ENCODE results near the gene ZNF695.
"Not testable (repeated sequence)": the region's sequence is repeated elsewhere in the genome, so short reads cannot be mapped to it uniquely, and the experiment has no call there.

The ZNF695 gene

GRCh38 chr1:247007511-247008405 is at the start of gene ZNF695:
ZNF695 (minus strand) TSS chr1:247008057; CDS start chr1:247007908, 149 bp downstream.
- peaks cover 9% of the 10 kb centered on the region for H3K36me3 Mint-ChIP-seq
- DNase-seq (ENCODE audit: low spot score in 2 of 2), result peak; percentile 50 to 54
- H3K9me3 Mint-ChIP-seq, result peaks cover 16% of the 10 kb centered on the region
- H3K4me3 Mint-ChIP-seq, result peak within 1 kb of the TSS; percentile 91
- H3K4me1 Mint-ChIP-seq, result peaks cover 5% of the 10 kb centered on the region
- peaks cover 17% of the 10 kb centered on the region for H3K27me3 Mint-ChIP-seq
- peak; percentile 98 for ATAC-seq (ENCODE audit: low read depth)
- H3K27ac Mint-ChIP-seq, result no peak within 1 kb of the TSS

- H3K9me3 Mint-ChIP-seq, result peaks cover 29% of the 10 kb centered on the region
- H3K4me3 Mint-ChIP-seq, result no peak overlapping the region
- H3K27me3 Mint-ChIP-seq, result no peaks in the 10 kb centered on the region
- ATAC-seq (ENCODE audit: low read depth) (no peak), DNase-seq (ENCODE audit: low spot score in 2 of 2) (no peak)
- H3K27ac Mint-ChIP-seq, result no peak overlapping the region
- H3K4me1 Mint-ChIP-seq, result peaks cover 5% of the 10 kb centered on the region
- peaks cover 40% of the 10 kb centered on the region for H3K36me3 Mint-ChIP-seq
Observed at GRCh38 chr1:247056071-247056470, 48.2 kb upstream of the ZNF695 start.

- ATAC-seq (ENCODE audit: low read depth) (no peak), DNase-seq (ENCODE audit: low spot score in 2 of 2) (no peak)
- Mint-ChIP-seq H3K27ac (no peak overlapping the region), H3K4me3 (no peak overlapping the region), H3K36me3 (peaks cover 40% of the 10 kb centered on the region), H3K4me1 (peaks cover 5% of the 10 kb centered on the region), H3K9me3 (peaks cover 31% of the 10 kb centered on the region), H3K27me3 (no peaks in the 10 kb centered on the region)
Observed at GRCh38 chr1:247054992-247055415, 47.1 kb upstream of the ZNF695 start.

- Mint-ChIP-seq H3K27ac (no peak overlapping the region), H3K4me1 (peaks cover 3% of the 10 kb centered on the region), H3K36me3 (peaks cover 48% of the 10 kb centered on the region), H3K9me3 (peaks cover 30% of the 10 kb centered on the region), H3K27me3 (no peaks in the 10 kb centered on the region), H3K4me3 (no peak overlapping the region)
- DNase-seq (ENCODE audit: low spot score in 2 of 2) (no peak), ATAC-seq (ENCODE audit: low read depth) (no peak)
Observed at GRCh38 chr1:247047702-247048101, 39.8 kb upstream of the ZNF695 start.

- Mint-ChIP-seq H3K9me3 (peaks cover 33% of the 10 kb centered on the region), H3K27ac (no peak overlapping the region), H3K4me3 (no peak overlapping the region), H3K27me3 (no peaks in the 10 kb centered on the region), H3K36me3 (peaks cover 49% of the 10 kb centered on the region), H3K4me1 (peaks cover 3% of the 10 kb centered on the region)
- ATAC-seq (ENCODE audit: low read depth), result no peak
- no peak for DNase-seq (ENCODE audit: low spot score in 2 of 2)
Observed at GRCh38 chr1:247047260-247047659, 39.4 kb upstream of the ZNF695 start.

- H3K27ac Mint-ChIP-seq, result no peak overlapping the region
- no peak for DNase-seq (ENCODE audit: low spot score in 2 of 2)
- no peaks in the 10 kb centered on the region for H3K27me3 Mint-ChIP-seq
- no peak overlapping the region for H3K4me3 Mint-ChIP-seq
- ATAC-seq (ENCODE audit: low read depth), result no peak
- H3K4me1 Mint-ChIP-seq, result no peaks in the 10 kb centered on the region
- H3K9me3 Mint-ChIP-seq, result peaks cover 26% of the 10 kb centered on the region
- H3K36me3 Mint-ChIP-seq, result peaks cover 60% of the 10 kb centered on the region
Observed at GRCh38 chr1:247043406-247043805, 35.5 kb upstream of the ZNF695 start.

GRCh38 chr1:247037511-247038320 is 29.9 kb upstream of the ZNF695 start:
- ATAC-seq (ENCODE audit: low read depth) (no peak), DNase-seq (ENCODE audit: low spot score in 2 of 2) (no peak)
- H3K27ac Mint-ChIP-seq, result no peak overlapping the region
- peaks cover 14% of the 10 kb centered on the region for H3K9me3 Mint-ChIP-seq
- peaks cover 60% of the 10 kb centered on the region for H3K36me3 Mint-ChIP-seq
- no peak overlapping the region for H3K4me3 Mint-ChIP-seq
- H3K27me3 Mint-ChIP-seq, result no peaks in the 10 kb centered on the region
- no peaks in the 10 kb centered on the region for H3K4me1 Mint-ChIP-seq

GRCh38 chr1:247032306-247032705 is 24.4 kb upstream of the ZNF695 start:
- ATAC-seq (ENCODE audit: low read depth); H3K4me3 Mint-ChIP-seq; H3K4me1 Mint-ChIP-seq; H3K27ac Mint-ChIP-seq; H3K9me3 Mint-ChIP-seq; DNase-seq (ENCODE audit: low spot score in 2 of 2); H3K27me3 Mint-ChIP-seq: not testable (repeated sequence)
- H3K36me3 Mint-ChIP-seq, result peaks cover 27% of the 10 kb centered on the region

- not testable (repeated sequence) for DNase-seq (ENCODE audit: low spot score in 2 of 2); H3K36me3 Mint-ChIP-seq; H3K4me3 Mint-ChIP-seq; ATAC-seq (ENCODE audit: low read depth); H3K27me3 Mint-ChIP-seq; H3K4me1 Mint-ChIP-seq; H3K27ac Mint-ChIP-seq
- H3K9me3 Mint-ChIP-seq, result peaks cover 13% of the 10 kb centered on the region
Observed at GRCh38 chr1:247024658-247025057, 16.8 kb upstream of the ZNF695 start.

- no peaks in the 10 kb centered on the region for H3K4me1 Mint-ChIP-seq
- peaks cover 10% of the 10 kb centered on the region for H3K9me3 Mint-ChIP-seq
- no peak for ATAC-seq (ENCODE audit: low read depth)
Observed at GRCh38 chr1:247013391-247013790, 5.5 kb upstream of the ZNF695 start.

GRCh38 chr1:247008406-247008799 is 546 bp upstream of the ZNF695 start:
- Mint-ChIP-seq H3K27me3 (peaks cover 17% of the 10 kb centered on the region), H3K27ac (no peak overlapping the region), H3K9me3 (peaks cover 16% of the 10 kb centered on the region), H3K4me1 (peaks cover 5% of the 10 kb centered on the region), H3K36me3 (peaks cover 9% of the 10 kb centered on the region), H3K4me3 (peak overlapping the region; percentile 91)
- DNase-seq (ENCODE audit: low spot score in 2 of 2) (no peak), ATAC-seq (ENCODE audit: low read depth) (no peak)

More at GRCh38 chr1:247013391-247013790, 5.5 kb upstream of the ZNF695 start:
- no peak overlapping the region for H3K27ac Mint-ChIP-seq
- no peak overlapping the region for H3K4me3 Mint-ChIP-seq
- H3K36me3 Mint-ChIP-seq, result peaks cover 1% of the 10 kb centered on the region
- no peak for DNase-seq (ENCODE audit: low spot score in 2 of 2)
- peaks cover under 1% of the 10 kb centered on the region for H3K27me3 Mint-ChIP-seq

- peaks cover 18% of the 10 kb centered on the region for H3K27me3 Mint-ChIP-seq
- H3K36me3 Mint-ChIP-seq; H3K27ac Mint-ChIP-seq; ATAC-seq (ENCODE audit: low read depth); H3K4me3 Mint-ChIP-seq; DNase-seq (ENCODE audit: low spot score in 2 of 2); H3K4me1 Mint-ChIP-seq: not testable (repeated sequence)
- H3K9me3 Mint-ChIP-seq, result peaks cover 23% of the 10 kb centered on the region
Observed at GRCh38 chr1:247004081-247004480, 3.8 kb downstream of the ZNF695 start.

- Mint-ChIP-seq H3K4me3 (no peak overlapping the region), H3K27me3 (no peaks in the 10 kb centered on the region), H3K9me3 (peaks cover 31% of the 10 kb centered on the region), H3K36me3 (peaks cover 13% of the 10 kb centered on the region), H3K4me1 (no peaks in the 10 kb centered on the region), H3K27ac (no peak overlapping the region)
- no peak for ATAC-seq (ENCODE audit: low read depth)
- no peak for DNase-seq (ENCODE audit: low spot score in 2 of 2)
Observed at GRCh38 chr1:246989901-246990300, 18.0 kb downstream of the ZNF695 start.

GRCh38 chr1:246988316-246988715 is 19.5 kb downstream of the ZNF695 start:
- Mint-ChIP-seq H3K4me3 (no peak overlapping the region), H3K36me3 (peaks cover 16% of the 10 kb centered on the region), H3K27ac (no peak overlapping the region), H3K9me3 (peaks cover 29% of the 10 kb centered on the region), H3K4me1 (no peaks in the 10 kb centered on the region), H3K27me3 (no peaks in the 10 kb centered on the region)
- ATAC-seq (ENCODE audit: low read depth), result no peak
- DNase-seq (ENCODE audit: low spot score in 2 of 2), result no peak
